Loucy (cell line): ENCODE measurements around the gene DAB1.

Experiments
- H2AFZ ChIP-seq: fragments of 200-600 bp; sonication (generic); 2 replicates; pipeline ENCODE4 v1.6.0; 2016; ENCODE audit warnings: antibody characterized with exemption, mild to moderate bottlenecking, low read length, moderate library complexity
- H3F3A ChIP-seq: fragments of 200-600 bp; 2 replicates; pipeline ENCODE4 v1.6.0; 2016; ENCODE audit warnings: antibody characterized with exemption, low read depth, mild to moderate bottlenecking
- H3K27me3 ChIP-seq: fragments of 200-600 bp; sonication (generic); 2 replicates; pipeline ENCODE4 v1.6.1; 2014; ENCODE audit warnings: low read length, mild to moderate bottlenecking; ENCODE audit not compliant: insufficient read depth, poor library complexity, severe bottlenecking
- H3K36me3 ChIP-seq: fragments of 200-600 bp; sonication (generic); 2 replicates; pipeline ENCODE4 v1.6.1; 2016; ENCODE audit warnings: low read length; ENCODE audit not compliant: insufficient read depth
- H3K4me1 ChIP-seq: fragments of 200-600 bp; sonication (generic); 2 replicates; pipeline ENCODE4 v1.5.1; 2014; ENCODE audit warnings: low read length, mild to moderate bottlenecking; ENCODE audit not compliant: insufficient read depth, poor library complexity, severe bottlenecking
- H3K4me2 ChIP-seq: fragments of 200-600 bp; sonication (generic); 2 replicates; pipeline ENCODE4 v1.6.0; 2014; ENCODE audit warnings: antibody characterized with exemption, low read length, low read depth, mild to moderate bottlenecking; ENCODE audit not compliant: poor library complexity, severe bottlenecking
- H3K4me3 ChIP-seq: fragments of 200-600 bp; sonication (generic); 2 replicates; pipeline ENCODE4 v1.5.1; 2014; ENCODE audit warnings: low read length, mild to moderate bottlenecking, mixed read lengths; ENCODE audit not compliant: poor library complexity, severe bottlenecking
- H3K79me2 ChIP-seq: fragments of 200-600 bp; sonication (generic); 2 replicates; pipeline ENCODE4 v1.6.1; 2014; ENCODE audit warnings: low read length; ENCODE audit not compliant: insufficient read depth
- H3K9ac ChIP-seq: fragments of 200-600 bp; sonication (generic); 2 replicates; pipeline ENCODE4 v1.6.0; 2014; ENCODE audit warnings: mild to moderate bottlenecking, low read depth, low read length, moderate library complexity; ENCODE audit not compliant: poor library complexity, severe bottlenecking
- H3K9me2 ChIP-seq: fragments of 200-600 bp; sonication (generic); replicated peaks from 2 replicates; pipeline ENCODE4 v1.6.1; 2016; ENCODE audit warnings: low read depth, low read length, mixed read lengths
- H3K9me3 ChIP-seq: fragments of 200-600 bp; sonication (generic); 2 replicates; pipeline ENCODE4 v1.6.1; 2014; ENCODE audit warnings: mild to moderate bottlenecking, antibody characterized with exemption, low read length, low read depth; ENCODE audit not compliant: insufficient read depth
- H4K20me1 ChIP-seq: fragments of 200-600 bp; sonication (generic); 2 replicates; pipeline ENCODE4 v1.6.0; 2014; ENCODE audit warnings: antibody characterized with exemption, low read length, mild to moderate bottlenecking; ENCODE audit not compliant: insufficient read depth, poor library complexity, severe bottlenecking
- EZH2phosphoT487 ChIP-seq: fragments of 200-600 bp; IDR thresholded peaks from 2 replicates; pipeline ENCODE4 v1.6.1; 2018; ENCODE audit warnings: antibody characterized with exemption, mild to moderate bottlenecking, moderate library complexity, borderline replicate concordance
- TF ChIP-seq, protein P1 (sequence below): fragments of 200-600 bp; sonication (generic); conservative IDR thresholded peaks from 2 replicates; pipeline ENCODE4 v1.5.1; 2014; ENCODE audit warnings: mild to moderate bottlenecking, antibody characterized with exemption, low read length

The DAB1 gene

DNA sequence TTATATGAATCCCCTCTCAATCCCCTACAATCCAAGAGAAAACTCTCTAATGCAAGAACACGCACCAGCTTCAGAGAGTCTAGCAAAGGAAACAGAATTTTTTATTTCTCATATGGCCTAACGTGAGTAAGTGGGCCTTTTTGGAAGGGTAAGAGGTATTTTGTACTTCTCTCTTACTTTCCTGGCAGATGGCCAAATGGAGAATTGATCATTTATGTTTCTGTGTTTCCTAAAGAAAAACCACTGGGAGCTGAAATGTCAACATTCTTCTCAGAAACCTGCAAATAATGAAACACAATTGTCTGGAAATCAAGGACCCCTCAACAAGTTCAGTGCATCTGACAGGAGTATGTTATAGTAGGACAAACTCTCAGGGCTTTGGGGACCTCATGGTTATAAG lies 281.7 kb downstream of the DAB1 start:
- Histone ChIP-seq H3K9me3 (no peaks in the 10 kb centered on the region), H3K36me3 (no peaks in the 10 kb centered on the region), H3K9ac (no peak overlapping the region), H3K9me2 (no peaks in the 10 kb centered on the region), H3K79me2 (no peaks in the 10 kb centered on the region), H2AFZ (no peak overlapping the region), H3K27me3 (no peaks in the 10 kb centered on the region), H4K20me1 (no peaks in the 10 kb centered on the region), H3F3A (no peaks in the 10 kb centered on the region), H3K4me2 (no peak overlapping the region), H3K4me3 (no peak overlapping the region), H3K4me1 (no peaks in the 10 kb centered on the region)
- TF ChIP-seq EZH2phosphoT487, result no peak
- TF ChIP-seq, protein P1, sequence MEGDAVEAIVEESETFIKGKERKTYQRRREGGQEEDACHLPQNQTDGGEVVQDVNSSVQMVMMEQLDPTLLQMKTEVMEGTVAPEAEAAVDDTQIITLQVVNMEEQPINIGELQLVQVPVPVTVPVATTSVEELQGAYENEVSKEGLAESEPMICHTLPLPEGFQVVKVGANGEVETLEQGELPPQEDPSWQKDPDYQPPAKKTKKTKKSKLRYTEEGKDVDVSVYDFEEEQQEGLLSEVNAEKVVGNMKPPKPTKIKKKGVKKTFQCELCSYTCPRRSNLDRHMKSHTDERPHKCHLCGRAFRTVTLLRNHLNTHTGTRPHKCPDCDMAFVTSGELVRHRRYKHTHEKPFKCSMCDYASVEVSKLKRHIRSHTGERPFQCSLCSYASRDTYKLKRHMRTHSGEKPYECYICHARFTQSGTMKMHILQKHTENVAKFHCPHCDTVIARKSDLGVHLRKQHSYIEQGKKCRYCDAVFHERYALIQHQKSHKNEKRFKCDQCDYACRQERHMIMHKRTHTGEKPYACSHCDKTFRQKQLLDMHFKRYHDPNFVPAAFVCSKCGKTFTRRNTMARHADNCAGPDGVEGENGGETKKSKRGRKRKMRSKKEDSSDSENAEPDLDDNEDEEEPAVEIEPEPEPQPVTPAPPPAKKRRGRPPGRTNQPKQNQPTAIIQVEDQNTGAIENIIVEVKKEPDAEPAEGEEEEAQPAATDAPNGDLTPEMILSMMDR, result no peak

DNA sequence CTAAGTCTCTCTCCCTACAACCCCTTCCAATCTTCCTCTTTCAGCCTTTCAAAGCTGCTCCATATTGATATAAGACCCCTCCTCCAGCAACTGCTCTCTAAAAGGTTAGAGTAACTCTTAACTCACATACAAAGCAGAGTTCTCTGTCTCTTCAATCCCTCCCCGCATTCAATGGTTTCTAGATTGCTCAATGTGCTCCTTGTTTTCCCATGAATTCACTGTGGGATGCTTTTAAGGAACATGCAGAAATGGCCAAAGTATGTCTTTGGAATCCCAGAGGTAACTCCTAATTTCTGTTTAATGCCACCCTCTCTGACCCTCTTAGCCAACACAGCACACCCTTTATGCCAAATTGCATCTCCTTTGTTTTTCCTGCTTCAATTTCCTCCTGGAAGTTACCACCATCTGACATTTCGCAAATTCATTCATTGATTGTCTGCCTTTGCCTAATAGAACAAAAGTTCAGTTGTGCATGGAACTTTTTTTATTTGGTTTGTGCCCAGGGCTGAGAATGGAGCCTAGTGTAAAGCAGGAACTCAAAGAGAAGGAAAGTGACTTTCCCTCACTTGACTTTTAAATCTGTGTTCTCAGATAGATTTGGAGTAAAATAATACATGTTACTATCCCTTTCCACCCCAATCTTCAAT lies 285.3 kb downstream of the DAB1 start:
- Histone ChIP-seq H4K20me1 (no peaks in the 10 kb centered on the region), H3K79me2 (no peaks in the 10 kb centered on the region), H3K4me3 (no peak overlapping the region), H2AFZ (no peak overlapping the region), H3F3A (no peaks in the 10 kb centered on the region), H3K4me2 (no peak overlapping the region), H3K9ac (no peak overlapping the region), H3K36me3 (no peaks in the 10 kb centered on the region), H3K9me3 (no peaks in the 10 kb centered on the region), H3K9me2 (no peaks in the 10 kb centered on the region), H3K27me3 (no peaks in the 10 kb centered on the region), H3K4me1 (no peaks in the 10 kb centered on the region)
- TF ChIP-seq, protein P1, result no peak
- TF ChIP-seq EZH2phosphoT487, result no peak

DNA sequence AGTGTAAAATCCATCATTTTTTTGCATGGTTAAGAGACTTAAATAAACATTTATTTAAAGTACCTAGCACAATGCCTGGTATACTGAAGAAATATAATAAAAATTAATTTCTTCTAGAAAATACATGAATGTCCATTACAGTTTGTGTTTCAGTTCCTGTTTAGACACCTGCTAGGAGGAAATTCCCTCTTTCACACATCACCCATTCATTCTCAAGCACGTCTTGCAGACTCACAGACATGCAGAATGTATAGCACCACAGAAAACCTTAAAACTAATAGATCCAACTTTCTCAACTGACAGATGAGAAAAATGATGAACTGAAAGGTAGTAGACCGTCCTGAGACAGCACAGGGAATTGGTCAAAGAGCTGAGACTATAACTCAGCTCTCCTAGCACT lies 285.9 kb downstream of the DAB1 start:
- H3K79me2 ChIP-seq, result no peaks in the 10 kb centered on the region
- TF ChIP-seq, protein P1, result no peak
- TF ChIP-seq EZH2phosphoT487, result no peak
- no peaks in the 10 kb centered on the region for H3K36me3 ChIP-seq
- H3K4me1 ChIP-seq, result no peaks in the 10 kb centered on the region
- H3K9me3 ChIP-seq, result no peaks in the 10 kb centered on the region
- H3K4me2 ChIP-seq, result no peak overlapping the region
- H2AFZ ChIP-seq, result no peak overlapping the region
- H3F3A ChIP-seq, result no peaks in the 10 kb centered on the region
- H3K4me3 ChIP-seq, result no peak overlapping the region
- no peaks in the 10 kb centered on the region for H3K9me2 ChIP-seq
- no peaks in the 10 kb centered on the region for H3K27me3 ChIP-seq
- H4K20me1 ChIP-seq, result no peaks in the 10 kb centered on the region
- H3K9ac ChIP-seq, result no peak overlapping the region
